CD4-positive, alpha-beta memory T cell (primary cell): ENCODE measurements around the gene TSGA10IP. TPM values are rescaled to one million over a fixed set of nuclear protein-coding genes. Genes with fewer than 3 reads are reported as not detected.

ENCODE experiments used
- CTCF ChIA-PET: fragments of 350-600 bp; sonication (Branson Sonifier 250); formaldehyde crosslinking; loops from one replicate; lab custom pipeline; 2021; ENCODE audit warnings: inconsistent platforms; ENCODE audit not compliant: partially characterized antibody; lab: Charles Lee
- POLR2A ChIA-PET: fragments of 350-600 bp; sonication (Branson Sonifier 250); formaldehyde crosslinking; loops from one replicate; lab custom pipeline; 2021; ENCODE audit not compliant: partially characterized antibody; lab: Charles Lee
- DNase-seq, 5 donors: peaks; one replicate each; pipeline versions ENCODE4 v3.0.0 to v3.0.0-alpha.2; 2020 to 2022; ENCODE audit warnings: mixed read lengths in 1 of 5
- H3K27ac ChIP-seq: one replicate; pipeline ENCODE4 v1.7.0; 2013; ENCODE audit warnings: low read depth, low read length
- H3K27me3 ChIP-seq: 2 replicates; pipeline ENCODE4 v1.7.0; 2013; ENCODE audit warnings: mild to moderate bottlenecking, low read length, moderate library complexity; ENCODE audit not compliant: insufficient read depth
- H3K36me3 ChIP-seq: 2 replicates; pipeline ENCODE4 v1.7.0; 2013; ENCODE audit warnings: mild to moderate bottlenecking, low read length, moderate library complexity; ENCODE audit not compliant: insufficient read depth
- H3K4me1 ChIP-seq: 2 replicates; pipeline ENCODE4 v1.7.0; 2013; ENCODE audit warnings: mild to moderate bottlenecking, low read length, moderate library complexity; ENCODE audit not compliant: insufficient read depth
- H3K4me3 ChIP-seq, 2 donors: one replicate each; pipeline ENCODE4 v1.7.0; 2013; ENCODE audit warnings: low read length in 2 of 2, mild to moderate bottlenecking in 1 of 2
- H3K9me3 ChIP-seq, 2 donors: one replicate each; pipeline ENCODE4 v1.7.0; 2013; ENCODE audit warnings: low read length in 2 of 2, control low read depth in 1 of 2; ENCODE audit not compliant: control insufficient read depth in 1 of 2
- H3K27ac Mint-ChIP-seq, 7 donors: one replicate each; pipeline ENCODE4 v1.8.0; 2020 to 2021; ENCODE audit warnings: mixed read lengths in 7 of 7, mild to moderate bottlenecking in 6 of 7, inconsistent platforms in 3 of 7, moderate library complexity in 3 of 7
- H3K27me3 Mint-ChIP-seq, 2 donors: one replicate each; pipeline ENCODE4 v1.8.0; 2020 to 2021; ENCODE audit warnings: mixed read lengths in 2 of 2
- H3K36me3 Mint-ChIP-seq, 2 donors: one replicate each; pipeline ENCODE4 v1.8.0; 2020 to 2021; ENCODE audit warnings: mixed read lengths in 2 of 2, inconsistent platforms in 1 of 2, mild to moderate bottlenecking in 1 of 2
- H3K4me1 Mint-ChIP-seq, 4 donors: one replicate each; pipeline ENCODE4 v1.8.0; 2020 to 2021; ENCODE audit warnings: mixed read lengths in 4 of 4, mild to moderate bottlenecking in 1 of 4
- H3K4me3 Mint-ChIP-seq, 8 donors: one replicate each; pipeline ENCODE4 v1.8.0; 2020 to 2021; ENCODE audit warnings: mixed read lengths in 8 of 8, mild to moderate bottlenecking in 7 of 8, moderate library complexity in 6 of 8, inconsistent platforms in 3 of 8
- H3K9me3 Mint-ChIP-seq, 8 donors: one replicate each; pipeline ENCODE4 v1.8.0; 2020 to 2021; ENCODE audit warnings: mixed read lengths in 8 of 8, mild to moderate bottlenecking in 5 of 8, inconsistent platforms in 3 of 8, moderate library complexity in 1 of 8
- intact Hi-C: fragments of 100-400 bp; cut with micrococcal nuclease; formaldehyde crosslinking; loops from one replicate; pipeline ENCODE4 v1.15.1; 2023
- polyA plus RNA-seq, 2 donors: library from polyadenylated mRNA; unstranded; fragments of 300-500 nt; fragmentation: Illumina TruSeq; gene quantifications; one replicate each; pipeline ENCODE4 v1.2.3, GENCODE V29; 2021
- total RNA-seq, 2 experiments: library from RNA; stranded (reverse); gene quantifications; one replicate each; pipeline ENCODE4 v1.2.3, GENCODE V29; 2021

TSGA10IP gene
- total and polyA plus RNA-seq, 4 experiments from 2014 or later: not detected

- peaks cover 0 to 6% of the 10 kb centered on the region in 2 donors for H3K36me3 Mint-ChIP-seq
- no peak overlapping the region for H3K4me3 Mint-ChIP-seq
- Histone ChIP-seq H3K36me3 (peaks cover 10% of the 10 kb centered on the region), H3K9me3 (no peaks in the 10 kb centered on the region), H3K4me3 (no peak overlapping the region), H3K4me1 (peaks cover under 1% of the 10 kb centered on the region), H3K27ac (no peak overlapping the region), H3K27me3 (peaks cover 13% of the 10 kb centered on the region)
- intact Hi-C loops: no loop called here
- H3K9me3 Mint-ChIP-seq: no peaks in the 10 kb centered on the region
- peaks cover 1 to 10% (median 5%) of the 10 kb centered on the region in 4 donors for H3K4me1 Mint-ChIP-seq
- H3K27me3 Mint-ChIP-seq: peaks cover 7 to 10% of the 10 kb centered on the region in 2 donors
- POLR2A ChIA-PET: no interaction called here
- CTCF ChIA-PET: interaction anchor here (1.0 to 2.7 kb wide), 3 partner anchors 36 to 124 kb away, joined by 3 to 10 read pairs (median 4); no protein-coding TSS in a partner anchor
- DNase-seq: no peak
- H3K27ac Mint-ChIP-seq: no peak overlapping the region
These were observed 63.3 kb downstream of the TSGA10IP start for GRCh38 chr11:66008468-66009101.

Other genes with a start within 250 kb of the TSGA10IP start
- 100 to 1,000 TPM in 1 of 2 experiments, 10 to 100 TPM in 1; 93.5 to 106 TPM for gene KAT5, start 233.2 kb upstream of the TSGA10IP start, total RNA-seq
- gene KAT5, start 233.2 kb upstream of the TSGA10IP start, polyA plus RNA-seq: 10 to 100 TPM; 45.4 to 61.5 TPM
- 10 to 100 TPM; 69.1 to 69.7 TPM for gene RNASEH2C, start 224.7 kb upstream of the TSGA10IP start, total RNA-seq
- gene RNASEH2C, start 224.7 kb upstream of the TSGA10IP start, polyA plus RNA-seq: 10 to 100 TPM; 61.4 to 74.2 TPM
- 10 to 100 TPM; 25.6 to 26.9 TPM for gene AP5B1, start 164.5 kb upstream of the TSGA10IP start, total RNA-seq
- 10 to 100 TPM in 1 of 2 donors, 1 to 10 TPM in 1; 5.2 to 13.7 TPM for gene AP5B1, start 164.5 kb upstream of the TSGA10IP start, polyA plus RNA-seq
- gene OVOL1, start 158.4 kb upstream of the TSGA10IP start, total RNA-seq: not detected
- not detected for gene OVOL1, start 158.4 kb upstream of the TSGA10IP start, polyA plus RNA-seq
- under 1 TPM; 0.42 to 0.64 TPM for gene SNX32, start 111.5 kb upstream of the TSGA10IP start, total RNA-seq
- under 1 TPM; 0.68 to 0.93 TPM for gene SNX32, start 111.5 kb upstream of the TSGA10IP start, polyA plus RNA-seq
- 100 to 1,000 TPM; 540 to 578 TPM for gene CFL1, start 87.3 kb upstream of the TSGA10IP start, total RNA-seq
- gene CFL1, start 87.3 kb upstream of the TSGA10IP start, polyA plus RNA-seq: 1,000 to 10,000 TPM; 2,794 to 2,825 TPM
- gene MUS81, start 85.0 kb upstream of the TSGA10IP start, total RNA-seq: 10 to 100 TPM; 93.6 to 95.5 TPM
- gene MUS81, start 85.0 kb upstream of the TSGA10IP start, polyA plus RNA-seq: 10 to 100 TPM; 24.0 to 31.1 TPM
- gene EFEMP2, start 72.7 kb upstream of the TSGA10IP start, total RNA-seq: 1 to 10 TPM; 6.0 to 8.3 TPM
- under 1 TPM; 0.40 to 0.55 TPM for gene EFEMP2, start 72.7 kb upstream of the TSGA10IP start, polyA plus RNA-seq
- gene CTSW, start 65.6 kb upstream of the TSGA10IP start, total RNA-seq: 10 to 100 TPM; 30.1 to 30.4 TPM
- gene CTSW, start 65.6 kb upstream of the TSGA10IP start, polyA plus RNA-seq: 100 to 1,000 TPM in 1 of 2 donors, 10 to 100 TPM in 1; 80.9 to 107 TPM
- 10 to 100 TPM; 39.9 to 42.1 TPM for gene FIBP, start 57.0 kb upstream of the TSGA10IP start, total RNA-seq
- gene FIBP, start 57.0 kb upstream of the TSGA10IP start, polyA plus RNA-seq: 10 to 100 TPM; 79.3 to 99.0 TPM
- gene CCDC85B, start 54.8 kb upstream of the TSGA10IP start, total RNA-seq: 10 to 100 TPM; 22.9 to 24.9 TPM
- 10 to 100 TPM; 60.0 to 68.3 TPM for gene CCDC85B, start 54.8 kb upstream of the TSGA10IP start, polyA plus RNA-seq
- under 1 TPM; 0.39 to 0.79 TPM for gene FOSL1, start 45.1 kb upstream of the TSGA10IP start, total RNA-seq
- under 1 TPM in 1 of 2 donors, not detected in 1; 0.81 TPM for gene FOSL1, start 45.1 kb upstream of the TSGA10IP start, polyA plus RNA-seq
- 10 to 100 TPM; 57.1 to 59.5 TPM for gene C11orf68, start 26.4 kb upstream of the TSGA10IP start, total RNA-seq
- gene C11orf68, start 26.4 kb upstream of the TSGA10IP start, polyA plus RNA-seq: 10 to 100 TPM; 48.0 to 81.6 TPM
- gene DRAP1, start 26.1 kb upstream of the TSGA10IP start, total RNA-seq: 10 to 100 TPM; 78.2 to 78.7 TPM
- gene DRAP1, start 26.1 kb upstream of the TSGA10IP start, polyA plus RNA-seq: 100 to 1,000 TPM in 1 of 2 donors, 10 to 100 TPM in 1; 90.4 to 102 TPM
- 10 to 100 TPM; 83.9 to 90.6 TPM for gene SART1, start 16.3 kb downstream of the TSGA10IP start, total RNA-seq
- 10 to 100 TPM; 11.5 to 50.5 TPM for gene SART1, start 16.3 kb downstream of the TSGA10IP start, polyA plus RNA-seq
- gene EIF1AD, start 56.7 kb downstream of the TSGA10IP start, total RNA-seq: 10 to 100 TPM; 60.2 to 65.4 TPM
- 10 to 100 TPM; 15.5 to 20.2 TPM for gene EIF1AD, start 56.7 kb downstream of the TSGA10IP start, polyA plus RNA-seq
- 10 to 100 TPM; 90.8 to 92.9 TPM for gene BANF1, start 57.0 kb downstream of the TSGA10IP start, total RNA-seq
- gene BANF1, start 57.0 kb downstream of the TSGA10IP start, polyA plus RNA-seq: 100 to 1,000 TPM; 159 to 163 TPM
- gene CST6, start 66.5 kb downstream of the TSGA10IP start, total RNA-seq: not detected
- gene CST6, start 66.5 kb downstream of the TSGA10IP start, polyA plus RNA-seq: not detected
- not detected for gene CATSPER1, start 81.0 kb downstream of the TSGA10IP start, total RNA-seq
- gene CATSPER1, start 81.0 kb downstream of the TSGA10IP start, polyA plus RNA-seq: not detected
- not detected for gene GAL3ST3, start 103.7 kb downstream of the TSGA10IP start, total RNA-seq
- gene GAL3ST3, start 103.7 kb downstream of the TSGA10IP start, polyA plus RNA-seq: not detected
- 100 to 1,000 TPM; 238 to 240 TPM for gene SF3B2, start 106.9 kb downstream of the TSGA10IP start, total RNA-seq
- gene SF3B2, start 106.9 kb downstream of the TSGA10IP start, polyA plus RNA-seq: 100 to 1,000 TPM in 1 of 2 donors, 10 to 100 TPM in 1; 74.4 to 128 TPM
- 100 to 1,000 TPM; 251 to 262 TPM for gene PACS1, start 124.8 kb downstream of the TSGA10IP start, total RNA-seq
- gene PACS1, start 124.8 kb downstream of the TSGA10IP start, polyA plus RNA-seq: 100 to 1,000 TPM in 1 of 2 donors, 10 to 100 TPM in 1; 13.7 to 104 TPM